ENCODE data around the gene KEL.

Gene KEL

DNA sequence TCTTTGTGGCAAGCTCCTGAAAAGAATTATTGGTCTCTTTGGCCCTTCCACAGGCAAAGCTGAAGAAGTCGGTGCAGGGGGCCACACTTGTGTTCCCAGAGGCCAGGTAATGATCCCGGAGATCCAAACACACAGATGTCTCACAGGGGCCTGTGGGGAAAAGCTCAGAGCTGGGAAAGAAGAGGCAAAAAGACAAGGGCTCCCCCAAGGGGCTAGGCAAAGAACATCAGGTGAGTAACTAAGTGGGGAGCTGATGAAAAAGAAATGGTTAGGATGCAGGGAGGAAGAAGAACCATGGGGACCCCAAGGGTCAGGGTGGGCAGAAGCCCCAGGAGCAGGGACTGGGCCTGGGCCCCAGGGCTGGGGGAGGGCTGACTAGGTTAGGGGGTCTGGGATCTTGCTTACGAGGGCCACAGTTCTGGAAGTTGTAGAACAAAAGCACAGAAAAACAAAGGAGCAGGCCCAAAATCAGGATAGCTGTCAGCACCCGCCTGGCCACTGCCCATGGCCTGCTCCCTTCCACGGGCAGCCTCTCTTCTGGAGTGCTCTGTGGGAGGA is 1.1 kb downstream of the KEL start:
- no peak for FAIRE-seq

DNA sequence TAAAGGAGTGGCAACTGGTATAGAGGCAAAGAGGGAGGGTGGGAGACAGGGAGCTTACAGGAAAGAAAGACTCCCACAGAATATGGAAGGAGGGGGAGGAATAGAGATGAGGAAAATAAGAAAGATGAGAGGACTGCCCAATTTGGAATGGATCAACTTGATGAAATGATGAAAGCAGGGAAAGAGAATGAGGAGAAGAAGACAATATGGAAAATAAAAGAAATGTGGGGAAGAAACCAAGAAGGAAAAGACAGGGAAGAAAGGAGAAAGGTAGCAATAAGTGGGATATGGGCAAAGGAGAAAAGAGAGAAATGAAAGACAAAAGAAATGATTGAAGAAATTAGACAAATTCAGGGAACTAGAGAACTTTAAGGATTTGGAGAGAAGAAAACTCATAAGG is 3.0 kb downstream of the KEL start:
- no peak for FAIRE-seq

DNA sequence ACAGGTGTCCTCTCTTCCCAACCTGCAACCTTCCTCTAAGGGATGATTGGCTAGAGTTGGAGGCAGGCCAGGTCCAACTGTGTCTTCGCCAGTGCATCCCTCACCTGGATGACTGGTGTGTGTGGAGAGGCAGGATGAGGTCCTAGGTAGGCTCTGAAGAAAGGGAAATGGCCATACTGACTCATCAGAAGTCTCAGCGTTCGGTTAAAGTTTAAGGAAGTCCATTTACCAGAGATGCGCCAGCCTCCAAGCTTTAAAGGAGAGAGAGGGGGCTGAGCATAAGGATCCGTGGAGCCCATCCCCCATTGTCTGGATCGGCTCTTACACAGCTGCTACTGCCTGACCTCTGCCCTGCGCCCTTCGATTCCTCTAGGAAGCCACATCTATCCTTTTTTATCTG is 4.4 kb downstream of the KEL start:
- FAIRE-seq = no peak

DNA sequence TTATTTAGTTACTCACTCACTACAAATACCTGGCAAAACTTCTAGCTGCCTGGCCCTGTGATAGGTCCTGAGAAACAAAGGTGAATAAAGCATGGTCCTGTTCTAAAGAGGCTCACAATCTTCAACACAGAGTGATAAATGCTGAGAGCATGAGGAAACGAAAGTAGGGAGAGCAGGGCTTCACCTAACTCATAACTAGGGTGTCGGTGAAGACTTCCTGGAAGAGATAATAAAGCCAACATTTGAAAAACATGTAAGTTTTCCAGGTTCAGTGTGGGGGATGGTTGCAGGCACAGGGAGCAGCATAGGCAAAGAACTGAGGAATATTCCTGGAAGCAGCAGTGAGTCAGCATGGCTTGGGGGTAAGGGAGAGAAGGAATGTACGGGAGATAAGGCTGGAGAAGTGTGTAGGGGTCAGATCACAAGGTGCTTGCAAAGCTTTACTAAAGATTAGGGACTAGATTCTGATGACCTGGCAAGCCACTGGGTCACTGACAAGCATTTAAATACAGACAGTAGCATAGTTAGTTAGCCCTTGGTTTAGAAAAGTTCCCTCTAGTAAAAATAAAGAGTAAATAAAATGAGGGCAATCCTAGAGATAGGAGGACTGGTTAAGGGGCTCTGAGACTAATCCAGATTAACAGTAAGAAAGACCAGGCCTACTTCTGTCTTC is 5.1 kb downstream of the KEL start:
- FAIRE-seq = no peak

DNA sequence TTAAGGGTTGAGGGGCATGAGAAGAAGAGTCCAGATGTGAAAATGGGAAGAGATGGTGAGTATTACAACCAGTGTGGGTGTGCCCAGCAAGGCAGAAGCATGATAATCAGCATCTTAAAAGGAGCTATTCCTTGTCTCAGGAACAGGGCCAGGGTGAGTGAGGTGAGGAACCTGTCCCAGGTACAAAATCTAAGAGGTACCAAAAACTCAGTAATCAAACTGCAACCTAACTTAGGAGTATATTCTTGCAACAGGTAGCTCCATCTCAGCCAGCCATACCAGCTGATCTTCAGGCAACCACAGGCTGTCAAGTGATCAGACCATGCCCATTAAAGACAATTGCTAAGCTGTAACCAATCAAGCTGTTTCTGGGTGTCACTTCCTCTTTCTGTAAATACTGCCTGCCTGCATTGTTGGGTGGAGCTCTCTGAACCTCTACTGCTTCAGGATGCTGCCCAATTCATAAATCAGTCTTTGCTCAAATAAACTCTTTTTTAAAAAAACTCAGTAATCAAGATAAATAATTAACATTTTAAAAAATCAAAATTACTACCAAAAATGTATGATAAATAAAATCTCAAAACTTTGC is 7.4 kb downstream of the KEL start:
- no peak for FAIRE-seq

DNA sequence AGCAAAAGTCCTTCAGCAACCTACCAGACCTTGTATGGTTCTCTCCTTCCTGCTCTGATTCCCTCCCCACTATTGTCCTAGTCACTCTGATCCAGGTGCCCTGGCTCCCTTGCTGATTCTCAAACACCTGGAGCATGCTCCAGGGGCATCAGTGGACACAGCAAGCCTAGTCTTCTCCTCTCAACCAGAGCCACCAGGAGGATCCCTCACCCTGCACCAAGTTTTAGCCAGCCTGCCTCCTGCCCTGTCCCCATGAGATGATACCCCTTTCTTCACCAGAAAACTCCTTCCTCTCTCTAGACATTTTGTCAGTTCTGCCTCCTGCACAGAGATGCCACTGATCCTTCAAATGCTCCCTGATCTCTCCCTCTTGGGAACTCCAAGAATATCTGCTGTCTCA is 11.9 kb downstream of the KEL start:
- no peak for FAIRE-seq

DNA sequence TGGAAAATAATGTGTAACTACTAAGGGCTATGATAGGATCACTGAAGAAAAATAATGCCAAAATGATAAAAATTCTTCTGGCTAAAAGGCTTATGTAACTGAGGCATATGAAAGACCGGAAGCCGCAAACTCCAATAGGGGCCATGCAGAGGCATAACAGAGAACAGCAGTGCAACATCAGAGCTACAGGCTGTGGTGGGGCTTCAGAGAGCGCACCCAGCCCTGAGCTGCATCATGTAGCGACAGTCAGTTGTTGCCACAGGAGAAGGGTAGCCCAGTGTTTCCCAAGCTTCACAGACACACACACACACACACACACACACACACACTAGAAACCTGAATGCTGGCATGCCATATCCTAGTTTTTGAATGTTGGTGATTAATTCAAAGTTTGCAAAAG is 13.6 kb downstream of the KEL start:
- no peak for FAIRE-seq

DNA sequence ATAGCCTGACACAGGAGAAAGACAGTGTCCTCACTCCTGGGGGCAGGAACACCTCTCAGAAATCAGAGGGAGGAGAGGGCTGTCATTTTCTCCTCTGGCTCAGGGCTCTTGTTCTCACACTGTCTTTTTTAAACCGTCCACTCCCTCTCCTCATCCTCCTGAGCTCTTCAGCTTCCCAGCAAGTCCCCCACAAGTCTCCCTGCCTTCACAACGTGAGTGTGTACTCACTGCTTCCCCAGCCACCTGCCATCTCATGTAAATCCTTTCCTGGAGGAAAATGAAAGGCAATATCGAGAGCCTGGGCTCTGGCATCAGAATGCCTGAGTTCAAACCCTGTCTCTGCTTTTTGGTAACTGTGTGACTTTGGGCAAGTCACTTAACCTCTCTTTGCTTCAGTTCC is 17.2 kb downstream of the KEL start:
- no peak for FAIRE-seq

DNA sequence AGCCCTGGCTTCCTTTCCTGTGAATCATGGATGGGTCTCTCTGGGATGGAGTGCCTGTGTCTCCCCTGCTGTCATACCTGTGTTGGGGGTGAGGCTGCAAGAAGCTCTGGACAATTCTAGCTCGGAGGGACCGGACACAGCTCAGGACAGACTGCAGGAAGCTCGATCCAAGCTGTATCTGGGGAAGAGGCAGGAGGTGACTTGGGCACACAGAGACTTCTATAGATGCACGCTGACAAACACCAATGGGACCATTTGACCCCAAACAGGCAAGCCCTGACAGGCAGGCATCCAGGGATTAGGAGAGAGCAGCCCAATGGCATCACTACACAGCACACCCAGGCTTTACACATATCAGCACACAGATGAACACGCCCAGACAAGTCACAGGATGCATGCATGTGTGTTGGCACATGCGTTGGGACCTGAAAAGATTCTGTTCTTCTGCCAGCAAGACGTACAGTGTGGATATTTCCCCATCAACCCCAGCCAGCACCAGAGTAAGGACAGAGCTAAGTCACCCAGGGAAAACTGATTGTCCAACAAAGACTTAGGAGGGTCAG is 18.4 kb downstream of the KEL start:
- no peak for FAIRE-seq

DNA sequence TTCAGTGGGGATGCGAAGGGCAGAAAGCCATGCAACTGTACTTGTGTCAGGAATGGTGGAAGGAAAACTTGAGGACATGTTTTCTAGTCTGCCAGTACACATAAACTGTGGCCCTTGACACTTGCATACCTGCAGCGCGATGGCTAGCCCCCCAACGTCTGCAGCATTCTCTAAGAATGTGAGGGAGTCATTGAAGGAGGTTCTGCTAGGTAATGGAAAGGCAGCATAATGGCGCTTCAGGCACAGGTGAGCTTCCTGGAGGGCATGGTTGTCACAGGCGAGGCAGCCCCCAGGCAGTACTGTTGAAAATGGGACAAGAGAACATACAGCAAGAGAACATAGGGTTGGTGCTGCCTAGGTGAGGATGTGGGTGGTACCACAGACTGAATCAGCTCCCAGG is 19.4 kb downstream of the KEL start:
- FAIRE-seq = no peak

DNA sequence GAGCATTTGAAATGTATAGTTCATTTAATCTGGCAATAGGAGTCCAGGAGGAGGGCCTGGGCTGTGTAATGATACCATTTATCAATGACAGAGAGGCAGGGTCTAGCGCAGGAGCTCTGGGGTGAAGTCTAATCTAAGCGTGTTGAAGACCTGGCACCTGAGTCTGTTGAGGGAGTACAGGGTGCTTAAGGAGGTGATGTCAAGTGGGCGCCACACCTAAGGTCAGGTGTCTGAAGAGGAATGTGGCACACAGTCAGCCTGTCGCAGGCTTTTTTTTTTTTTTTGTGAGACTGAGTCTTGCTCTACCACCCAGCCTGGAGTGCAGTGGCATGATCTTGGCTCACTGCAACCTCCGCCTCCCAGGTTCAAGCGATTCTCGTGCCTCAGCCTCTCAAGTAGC is 20.6 kb downstream of the KEL start:
- no peak for FAIRE-seq

DNA sequence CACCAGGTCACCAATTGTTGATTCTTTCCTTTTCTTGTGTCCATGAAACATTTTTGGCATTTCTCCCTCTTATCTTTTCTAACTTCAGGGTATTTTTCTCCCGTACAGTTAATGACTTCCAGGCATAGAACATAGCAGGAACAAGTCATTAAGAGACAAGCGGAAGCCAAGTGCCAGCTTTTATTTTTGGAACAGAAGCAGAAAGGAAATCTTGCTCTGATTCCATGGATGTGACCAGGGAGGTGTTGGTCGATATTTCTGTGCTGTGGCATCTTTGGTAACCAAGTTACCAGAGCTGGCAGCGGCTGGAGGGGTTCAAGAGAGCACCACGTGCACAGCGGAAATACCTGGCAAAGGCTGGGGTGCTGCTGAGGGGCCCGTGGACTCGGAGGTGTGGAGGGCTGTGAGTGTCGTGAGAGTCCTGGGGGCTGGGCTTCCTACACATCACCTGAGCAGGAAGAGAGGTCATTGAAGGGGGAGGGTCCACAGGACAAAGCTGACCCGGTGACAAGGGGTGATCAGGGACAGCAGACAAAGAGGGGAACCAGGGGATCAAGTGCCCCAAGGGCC is 21.1 kb downstream of the KEL start:
- FAIRE-seq = no peak

DNA sequence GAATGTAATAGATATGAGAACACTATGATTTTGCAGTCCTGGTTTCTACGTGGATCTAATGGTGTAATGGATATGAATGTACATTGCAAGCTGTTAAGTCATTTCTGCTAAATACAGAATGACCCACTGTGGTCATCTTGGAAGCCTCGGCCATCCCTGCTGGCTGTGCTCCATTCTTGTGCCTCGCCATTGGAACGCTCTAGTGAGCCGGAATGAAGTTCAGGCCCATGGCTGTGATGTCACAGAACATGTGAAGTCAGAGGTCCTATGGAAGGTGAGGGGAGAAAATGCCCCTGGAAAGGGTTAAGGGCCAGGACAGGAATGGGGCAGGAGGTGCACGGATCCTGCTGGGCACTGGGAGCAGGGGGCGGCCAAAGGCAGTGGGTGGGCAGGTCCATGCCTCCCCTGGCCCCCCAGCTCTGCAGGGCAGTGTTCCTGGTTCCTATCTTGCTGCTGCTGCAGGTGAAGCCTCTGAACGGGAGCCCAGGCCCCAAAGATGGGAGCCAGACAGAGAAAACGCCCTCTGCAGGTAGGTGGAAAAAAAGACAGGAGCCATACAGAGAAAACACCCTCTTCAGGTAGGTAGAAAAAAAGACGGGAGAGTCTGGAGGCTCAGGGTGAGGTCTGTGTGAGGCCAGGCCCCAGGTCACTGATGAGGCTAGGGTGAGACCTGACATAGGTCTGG is 22.8 kb downstream of the KEL start, which contains the start of gene LLCFC1:
LLCFC1 (plus strand) TSS at position 259 of the 685 bp plus-strand sequence; CDS start at position 397, 138 bp downstream.
- no peak for FAIRE-seq

DNA sequence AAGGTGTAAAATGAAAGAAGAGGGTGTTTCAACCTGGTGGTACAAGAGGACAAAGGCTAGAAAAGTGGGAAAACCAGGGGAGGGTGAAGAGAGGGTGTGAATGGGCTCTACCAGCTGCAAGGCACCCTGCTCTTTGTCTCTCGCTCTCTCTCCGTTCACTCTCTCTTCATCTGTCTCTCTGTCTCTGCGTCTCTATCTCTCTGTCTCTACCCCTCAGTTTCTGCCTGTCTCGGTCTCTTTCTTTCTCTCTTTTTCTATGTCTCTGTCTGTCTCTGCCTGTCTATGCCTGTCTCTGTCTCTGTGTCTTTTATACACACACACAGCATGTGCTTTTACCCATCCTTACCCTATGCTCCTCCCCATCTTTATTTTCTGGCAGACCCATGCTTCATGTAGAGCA is 23.6 kb downstream of the KEL start:
- no peak for FAIRE-seq

DNA sequence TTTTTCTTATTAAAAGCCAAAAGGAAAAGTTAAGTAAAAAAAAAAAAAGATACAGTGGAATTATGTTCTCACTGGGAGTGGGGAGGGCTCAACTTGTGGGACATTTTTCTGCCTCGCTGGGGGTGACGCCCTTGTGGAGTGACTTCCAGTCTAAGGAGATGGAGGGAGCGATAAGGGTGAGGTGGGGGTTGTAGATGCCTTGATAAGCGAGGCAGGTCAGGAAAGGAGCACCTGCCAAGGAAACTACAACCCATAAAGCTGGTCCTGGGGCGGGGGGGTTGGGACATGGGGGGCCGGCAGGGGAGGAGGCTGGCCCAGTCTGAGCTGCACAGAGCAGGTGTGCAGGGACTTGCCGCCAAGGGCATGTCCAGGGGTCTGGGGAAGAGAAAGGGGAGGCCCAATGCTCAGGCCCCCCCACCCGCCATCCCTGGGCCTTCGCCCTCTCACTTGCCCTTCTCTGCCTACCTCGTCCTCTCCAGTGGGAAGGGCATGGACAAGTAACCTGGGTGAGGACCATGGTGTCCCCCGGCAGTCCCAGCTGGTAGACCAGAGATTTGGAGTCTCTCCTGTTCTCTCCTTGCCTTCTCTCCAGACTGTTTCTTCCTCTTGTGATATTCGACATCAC is 26.1 kb downstream of the KEL start:
- FAIRE-seq = no peak

DNA sequence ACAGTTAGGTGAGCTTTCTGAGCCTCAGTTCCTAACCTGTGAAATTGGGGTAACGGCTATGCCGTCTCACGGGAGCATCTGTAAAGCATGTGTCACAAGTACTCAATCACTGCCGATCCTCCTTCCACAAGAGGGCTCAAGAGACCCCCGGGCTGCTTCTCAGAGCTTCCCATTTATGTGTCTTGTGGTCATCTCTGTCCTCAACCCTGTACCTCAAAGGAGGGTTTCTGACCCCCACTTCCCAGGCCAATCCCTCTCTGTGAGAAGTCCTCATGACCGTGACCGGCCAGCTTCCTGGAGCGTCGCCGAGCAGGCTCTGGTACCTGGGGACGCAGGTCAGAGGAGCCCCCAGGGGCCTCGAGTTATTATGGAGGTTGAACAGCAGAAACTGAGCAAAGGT is 28.1 kb downstream of the KEL start:
- FAIRE-seq = no peak

DNA sequence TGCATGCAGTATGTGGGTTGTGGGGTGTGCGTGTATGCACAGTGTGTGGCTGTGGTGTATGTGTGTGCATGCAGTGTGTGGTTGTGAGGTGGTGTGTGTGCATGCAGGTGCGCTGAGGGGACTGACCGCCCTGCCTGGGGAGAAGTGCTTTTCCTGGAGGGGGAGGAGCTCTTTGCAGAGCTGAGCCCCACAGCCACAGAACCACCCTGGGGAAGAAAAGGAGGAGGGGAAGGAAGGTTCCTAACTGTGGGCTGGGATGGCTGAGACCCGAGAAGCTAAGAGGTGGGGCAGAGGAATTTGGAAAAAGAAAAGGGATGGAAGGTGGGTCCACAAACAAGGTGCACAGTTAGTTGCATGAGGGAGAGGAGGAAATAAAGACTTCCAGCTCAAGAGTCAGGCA is 28.5 kb downstream of the KEL start, which contains the start of gene TRPV5:
TRPV5 (minus strand) TSS at position 123 of the 400 bp plus-strand sequence. CDS start 287 bp downstream, outside the sequence.
- no peak for FAIRE-seq

DNA sequence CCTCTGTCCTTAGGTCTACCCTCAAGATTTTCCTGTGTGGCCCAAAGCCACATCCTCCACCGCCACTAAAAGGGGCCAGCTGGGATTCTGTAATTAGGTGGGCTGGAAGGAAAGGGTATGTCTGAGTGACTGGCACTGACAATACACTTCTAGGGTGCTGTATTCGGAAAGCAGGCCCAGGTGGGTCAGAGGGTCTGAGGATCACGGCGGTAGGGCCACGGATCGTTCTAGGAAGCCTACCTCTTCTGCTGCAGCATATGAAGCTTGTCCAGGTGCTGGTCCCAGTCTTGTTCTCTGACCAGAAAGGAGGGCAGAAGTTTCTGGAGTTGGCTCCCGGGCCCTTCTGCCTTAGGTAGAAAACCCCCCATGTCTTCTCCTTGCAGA is 29.1 kb downstream of the KEL start:
- FAIRE-seq = no peak

DNA sequence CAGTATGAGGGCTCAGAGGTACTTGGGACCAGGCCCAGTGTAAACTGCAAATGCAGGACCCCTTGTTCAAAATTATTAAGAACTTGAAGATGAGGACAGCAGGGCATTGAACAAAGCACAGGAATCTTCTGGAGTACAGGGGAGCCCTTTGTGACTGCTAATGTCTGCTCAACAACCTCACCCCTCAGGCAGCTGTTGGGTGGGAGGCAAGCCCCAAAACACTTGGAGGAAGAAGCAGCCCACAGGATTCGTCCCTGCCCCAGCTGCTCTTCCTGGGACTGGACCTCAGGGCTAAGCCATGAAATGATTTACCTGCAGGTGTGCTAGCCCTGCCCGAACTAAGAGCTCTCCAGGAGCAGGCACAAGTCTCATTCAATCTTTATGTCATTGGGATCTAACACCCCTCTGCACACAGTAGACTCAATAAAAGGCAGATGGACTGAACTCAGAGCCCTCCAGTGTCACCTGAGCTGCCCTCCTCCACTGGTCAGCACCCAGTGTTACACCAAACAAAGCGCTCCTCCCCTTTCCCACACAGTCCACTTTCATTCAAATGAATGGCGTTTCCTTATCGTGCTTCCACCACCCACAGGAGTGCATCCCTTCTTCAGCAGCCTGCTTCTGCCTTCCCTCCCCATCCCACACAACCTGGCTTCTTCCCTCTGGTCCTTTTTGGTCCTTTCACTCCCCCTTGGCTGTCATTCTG is 29.6 kb downstream of the KEL start:
- FAIRE-seq = no peak

DNA sequence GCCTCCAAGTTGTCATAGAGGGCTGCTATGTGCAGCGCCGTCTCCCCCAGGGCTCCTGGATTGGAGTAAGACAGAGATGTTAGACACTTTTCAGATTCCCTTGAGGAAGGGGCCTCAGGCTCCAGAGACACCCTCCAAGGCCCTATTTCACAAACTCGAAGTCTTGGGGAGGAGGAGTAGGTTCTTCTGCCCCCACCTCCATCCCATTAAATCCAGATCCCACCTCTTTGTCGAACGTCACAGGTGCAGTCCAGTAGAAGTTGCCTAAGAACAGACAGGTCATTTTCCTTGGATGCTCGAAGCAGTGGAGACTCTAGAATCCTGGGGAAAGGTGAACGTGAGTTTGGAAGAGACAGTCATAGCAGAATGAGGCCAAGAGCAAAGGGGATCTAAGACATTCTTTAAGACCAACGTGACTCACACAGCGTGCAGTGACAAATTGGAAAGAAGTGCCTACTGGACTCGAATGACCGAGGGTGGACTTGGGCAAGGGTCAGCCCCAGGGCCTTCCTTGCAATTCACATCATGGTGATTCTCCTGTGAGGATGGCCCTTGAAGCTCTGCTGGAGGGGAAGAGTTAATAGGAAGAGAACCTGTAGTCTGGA is 31.9 kb downstream of the KEL start:
- FAIRE-seq = no peak

DNA sequence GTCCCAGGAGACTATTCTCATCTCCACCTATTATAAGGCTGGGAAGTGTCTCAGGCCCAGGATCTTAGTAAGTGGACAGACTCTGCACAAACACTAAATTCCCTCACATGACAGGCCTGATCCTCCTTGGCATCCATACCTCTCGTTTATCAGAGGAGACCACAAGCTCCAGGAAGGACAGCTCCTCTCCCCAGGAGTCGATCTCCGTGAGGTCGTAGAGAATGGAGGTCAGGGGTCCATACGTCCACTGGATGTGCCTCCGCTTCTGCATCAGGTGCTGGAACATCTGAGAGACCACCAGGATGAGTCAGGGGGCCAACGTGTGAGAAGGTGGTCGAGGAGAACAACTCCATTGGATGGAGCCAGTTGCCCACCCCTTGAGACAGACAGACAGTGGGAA is 34.2 kb downstream of the KEL start:
- FAIRE-seq = no peak
